Hindlimb muscle (tissue), 1 donor: ENCODE data around the gene PKHD1. TPM values are rescaled to one million over a fixed set of nuclear protein-coding genes. Genes with fewer than 3 reads are reported as not detected.

Experiments
- DNase-seq: peaks from one replicate; pipeline ENCODE4 v3.0.0-alpha.2; 2013
- polyA plus RNA-seq: library from polyadenylated mRNA; unstranded; fragments of 120-200 nt; gene quantifications from one replicate; pipeline ENCODE4 v1.2.1, GENCODE V29; 2013; ENCODE audit not compliant: insufficient read length

Gene PKHD1
- polyA plus RNA-seq, 1 donor = 9.5 TPM

DNA sequence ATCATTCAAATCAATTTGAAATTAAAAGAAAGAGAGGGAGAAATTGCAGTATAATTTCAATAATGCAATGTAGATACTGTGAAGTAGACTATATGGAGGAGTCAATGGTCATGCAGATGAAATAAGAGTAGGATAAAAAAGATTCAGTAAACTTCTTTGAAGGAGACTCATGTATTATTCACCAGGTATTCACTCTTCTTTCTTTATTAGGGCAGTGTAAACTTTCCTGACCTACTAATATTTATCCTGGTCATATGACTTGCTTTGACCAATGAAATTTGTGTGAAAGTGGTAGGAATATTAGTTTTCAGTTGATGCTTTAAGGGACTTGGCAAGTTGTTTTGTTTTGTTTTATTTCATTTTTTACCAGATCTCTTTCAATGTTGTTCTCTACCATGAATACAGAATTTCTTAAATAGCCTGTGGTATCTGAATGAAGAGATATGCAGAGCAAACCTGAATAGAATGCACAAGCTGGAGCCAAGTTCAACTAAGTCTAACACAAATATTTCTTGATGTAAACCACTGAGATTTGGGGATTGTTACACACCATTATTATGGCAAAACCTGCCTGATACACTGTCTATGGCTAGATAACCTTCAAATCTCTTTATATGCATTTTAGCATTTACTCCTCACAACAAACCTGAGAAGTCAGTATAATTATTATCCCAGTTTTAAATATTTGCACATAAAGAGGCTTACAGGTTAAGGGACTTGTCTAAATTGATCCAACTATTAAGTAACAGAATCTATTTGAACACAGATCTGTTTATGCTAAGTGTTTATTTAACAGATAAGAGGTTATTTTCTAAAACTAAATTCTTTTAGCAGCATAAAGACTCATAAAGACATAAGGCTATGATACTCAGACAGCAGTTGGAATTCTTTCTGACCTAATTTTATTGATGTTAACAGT, 311.2 kb downstream of the PKHD1 start:
- no peak for DNase-seq

DNA sequence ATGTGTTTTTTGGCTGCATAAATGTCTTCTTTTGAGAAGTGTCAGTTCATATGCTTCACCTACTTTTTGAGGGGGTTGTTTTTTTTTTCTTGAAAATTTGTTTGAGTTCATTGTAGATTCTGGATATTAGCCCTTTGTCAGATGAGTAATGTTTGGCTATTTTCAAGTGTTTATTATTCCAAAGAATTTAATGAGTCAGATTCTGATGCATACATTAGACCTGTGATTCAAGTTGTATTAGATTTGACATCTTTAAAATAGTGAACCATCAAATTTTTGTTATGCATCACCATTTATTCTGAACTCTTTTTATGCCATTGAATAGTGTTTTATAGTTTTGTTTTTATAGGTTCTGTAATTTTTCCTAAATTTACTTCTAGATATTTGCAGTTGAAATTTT, 319.3 kb downstream of the PKHD1 start:
- DNase-seq = no peak

DNA sequence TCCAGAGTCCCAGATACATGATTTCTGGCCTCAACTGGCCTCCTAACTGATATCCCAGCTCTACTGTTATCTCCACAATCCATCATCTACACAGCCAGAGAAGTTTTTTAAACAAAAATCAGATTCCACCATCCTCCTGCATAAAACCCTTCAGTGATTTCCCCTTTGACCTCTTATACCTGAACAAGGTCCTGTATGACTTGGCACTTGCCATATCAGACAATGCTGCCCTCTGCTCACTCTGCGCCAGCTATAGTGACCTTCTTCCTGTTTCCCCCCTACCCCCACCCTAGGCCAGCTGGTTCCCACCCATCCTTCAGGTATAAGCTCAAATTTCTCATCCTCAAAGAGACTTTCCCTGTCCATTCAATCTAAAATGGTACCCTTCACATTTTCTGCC, 322.2 kb downstream of the PKHD1 start:
- DNase-seq = no peak

DNA sequence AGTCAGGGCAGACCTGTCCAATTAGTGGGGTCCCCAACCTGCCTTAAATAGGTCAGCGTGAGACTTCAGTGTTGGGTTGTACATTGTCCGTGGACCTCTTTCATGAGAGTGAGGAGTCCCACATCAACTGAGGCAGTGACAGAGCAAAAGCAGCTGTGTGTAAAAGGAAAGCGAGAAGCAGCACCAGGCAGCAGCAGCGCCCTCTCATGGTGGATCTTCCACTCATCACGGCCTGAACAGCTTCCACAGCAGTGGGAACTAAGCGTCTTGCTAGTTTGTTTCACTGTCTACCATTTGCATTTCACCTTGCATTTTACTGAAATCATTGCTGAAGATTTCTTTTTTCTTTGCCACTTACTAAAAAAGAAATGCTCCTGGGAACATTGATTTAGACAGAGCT, 333.8 kb downstream of the PKHD1 start:
- DNase-seq = no peak

DNA sequence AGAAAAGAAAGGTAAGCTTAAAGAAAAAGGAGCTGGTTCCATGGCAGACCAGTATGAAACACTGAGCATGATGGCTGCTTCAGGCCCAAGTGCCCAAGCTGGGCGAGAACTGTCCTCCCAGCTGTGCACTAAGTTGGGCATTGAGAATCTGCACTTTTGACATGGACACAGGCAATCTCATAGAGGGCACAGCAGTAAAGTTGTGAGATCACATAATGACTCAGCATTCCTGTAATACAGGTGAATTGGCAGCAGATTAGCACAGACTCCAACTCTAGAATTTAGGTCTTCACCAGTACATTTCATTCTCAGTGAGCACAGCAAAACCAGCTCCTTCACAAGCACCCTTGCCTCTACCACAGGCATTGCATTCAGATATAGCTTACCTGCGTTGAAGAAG, 343.4 kb downstream of the PKHD1 start:
- no peak for DNase-seq

DNA sequence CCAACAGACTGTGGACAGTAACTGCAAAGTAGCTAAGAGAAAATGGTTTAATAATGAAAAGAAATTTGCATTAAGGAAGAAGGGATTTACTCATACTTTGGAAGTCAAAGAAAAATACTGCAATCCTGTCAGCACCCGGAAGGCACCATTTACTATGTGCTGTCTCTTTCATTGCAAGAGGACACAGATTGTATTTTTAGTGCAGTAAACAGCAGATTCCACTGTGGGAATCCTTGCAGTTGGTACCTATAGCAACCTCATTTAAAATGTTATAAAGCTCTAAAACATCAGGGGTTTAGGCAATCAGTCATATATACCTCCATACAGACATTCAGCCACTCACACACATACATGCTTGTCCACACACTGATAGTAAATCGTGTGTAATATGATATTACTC, 346.8 kb downstream of the PKHD1 start:
- no peak for DNase-seq

DNA sequence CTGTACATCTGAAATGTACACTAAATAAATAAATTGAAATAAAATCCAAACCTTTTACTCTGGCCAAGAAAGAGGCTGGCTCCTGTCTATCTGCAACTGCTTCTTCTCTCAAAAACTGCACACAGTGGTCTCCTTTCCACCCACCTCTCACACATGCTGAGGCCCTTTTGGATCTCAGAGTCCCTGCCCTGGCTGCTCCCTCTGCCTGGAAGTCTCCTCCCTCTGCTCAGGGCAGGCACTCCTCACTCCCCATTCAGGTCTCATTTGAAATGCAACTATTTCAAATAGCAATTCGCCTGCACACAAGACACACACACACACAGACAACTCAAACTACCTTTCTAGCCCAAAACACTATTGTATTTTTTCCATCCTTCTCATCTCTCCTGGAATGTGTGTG, 348.8 kb downstream of the PKHD1 start:
- DNase-seq = no peak

DNA sequence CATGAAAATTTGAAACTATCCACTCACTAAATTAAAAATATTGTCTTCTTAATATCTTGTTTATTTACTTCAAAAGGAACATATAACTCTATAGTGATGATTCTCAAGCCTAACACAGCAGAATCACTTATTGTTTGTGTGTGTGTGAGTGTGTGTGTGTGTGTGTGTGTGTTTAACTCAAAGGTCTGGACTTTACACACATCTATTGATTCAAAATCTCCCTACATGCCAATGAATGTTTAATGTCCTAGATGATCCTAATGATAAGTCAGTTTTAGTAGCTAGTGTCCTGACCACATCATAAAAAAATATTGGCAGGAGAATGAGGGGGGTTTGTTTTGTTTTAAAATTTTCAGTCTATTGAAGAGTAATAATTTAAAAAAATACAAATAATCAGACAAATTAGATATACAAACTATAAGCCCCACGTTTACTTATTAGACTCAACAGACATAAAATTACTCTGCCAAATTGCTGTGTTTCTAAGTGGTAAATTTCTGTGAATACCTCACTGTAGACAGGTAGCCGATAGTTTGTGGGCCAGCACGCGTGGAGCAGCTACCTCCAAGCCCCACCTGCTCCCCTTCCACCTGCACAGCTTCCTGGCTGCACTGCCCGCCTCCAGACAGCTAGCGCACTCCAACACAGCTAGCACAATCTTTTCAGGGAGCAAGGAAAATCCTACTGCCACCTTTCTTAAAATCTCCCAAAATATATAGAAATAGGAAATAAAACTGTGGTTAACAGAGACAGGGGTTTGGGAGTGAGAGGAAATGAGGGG, 349.6 kb downstream of the PKHD1 start:
- no peak for DNase-seq

DNA sequence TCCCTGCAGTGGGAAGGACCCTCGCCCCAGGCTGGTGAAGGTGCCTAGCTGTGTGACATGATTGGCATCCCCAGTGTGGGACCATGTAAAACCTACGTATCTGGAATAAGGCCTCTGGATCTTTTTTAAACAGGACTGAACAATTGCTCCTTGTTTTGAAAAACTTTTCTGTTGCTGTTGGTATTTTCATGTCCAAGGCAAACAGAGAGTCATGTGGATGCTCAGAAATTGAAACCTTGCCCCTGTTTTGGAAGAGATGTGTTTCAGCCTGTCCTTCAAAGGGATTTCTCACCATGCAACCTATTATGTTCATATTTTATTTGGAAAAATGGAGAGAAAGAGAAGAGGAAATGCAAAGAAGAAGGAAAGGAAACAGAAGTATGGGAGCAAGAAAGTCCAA, 362.3 kb downstream of the PKHD1 start:
- DNase-seq = no peak

DNA sequence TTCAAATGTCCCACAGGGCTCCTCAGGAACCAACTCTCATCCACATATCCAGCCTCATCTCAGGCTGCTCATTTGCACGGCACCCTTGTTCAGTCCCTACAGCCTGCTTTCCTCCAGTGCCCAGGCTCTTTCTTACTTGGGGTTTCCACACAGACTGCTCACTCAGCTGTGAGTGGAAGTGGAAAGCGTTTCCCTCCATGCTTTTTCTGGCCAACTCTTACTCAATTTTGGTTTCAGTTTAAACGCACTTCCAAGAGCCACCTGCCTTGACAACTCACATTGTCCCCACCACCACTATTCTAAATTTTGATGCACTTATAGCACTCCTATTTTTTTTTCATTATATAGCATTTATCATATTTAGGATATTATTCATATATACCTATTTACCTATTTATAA, 367.1 kb downstream of the PKHD1 start:
- no peak for DNase-seq

DNA sequence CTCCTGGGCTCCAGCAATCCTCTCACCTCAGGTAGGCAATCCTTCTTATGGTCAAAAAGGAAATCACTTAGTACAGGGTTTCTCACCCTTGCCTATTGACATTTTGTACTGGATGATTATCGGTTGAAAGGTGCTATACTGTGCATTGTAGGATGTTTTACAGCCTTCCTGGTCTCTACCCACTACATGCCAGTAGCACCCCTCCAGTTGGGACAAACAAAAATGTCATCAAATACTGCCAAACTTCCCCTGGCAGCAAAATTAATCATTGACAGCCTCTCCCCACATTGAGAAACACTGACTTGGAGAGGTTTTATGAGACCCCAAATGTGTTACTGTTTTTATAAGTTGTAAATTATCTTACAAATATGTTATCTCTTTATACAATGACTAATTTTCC, 368.1 kb downstream of the PKHD1 start:
- no peak for DNase-seq

DNA sequence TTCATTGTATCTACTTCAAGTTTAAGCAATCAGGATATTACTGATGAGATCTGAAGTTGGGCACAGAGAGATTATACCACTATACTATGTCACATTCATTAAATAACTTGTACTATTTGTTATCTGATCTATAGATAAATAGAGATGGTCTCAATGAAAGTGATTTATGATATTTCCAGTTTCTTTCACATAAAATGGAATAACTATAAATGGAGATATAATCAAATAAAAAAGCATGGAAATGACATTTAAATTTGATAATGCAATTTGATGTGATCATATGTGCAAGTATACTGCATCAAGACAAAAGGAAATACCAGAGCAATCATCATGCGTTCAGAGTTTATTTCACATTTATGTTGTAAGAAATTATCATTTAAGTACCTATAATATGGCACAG, 368.9 kb downstream of the PKHD1 start:
- no peak for DNase-seq

DNA sequence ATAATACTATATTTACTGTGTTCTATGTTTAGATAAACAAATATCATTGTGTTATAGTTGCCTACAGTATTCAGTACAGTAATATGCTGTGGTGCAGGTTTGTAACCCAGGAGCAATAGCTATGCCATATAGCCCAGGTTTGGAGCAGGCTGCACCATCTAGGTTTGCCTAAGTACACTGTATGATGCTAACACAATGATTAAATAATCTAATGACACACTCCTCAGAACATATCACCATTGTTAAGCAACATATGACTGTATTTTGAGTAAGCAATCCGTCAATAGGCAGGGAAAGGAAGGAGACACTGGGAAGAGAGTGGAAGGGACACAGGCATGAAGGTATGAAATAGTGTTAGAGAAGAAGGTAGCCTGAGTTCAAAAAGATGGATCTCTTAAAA, 369.9 kb downstream of the PKHD1 start:
- no peak for DNase-seq

DNA sequence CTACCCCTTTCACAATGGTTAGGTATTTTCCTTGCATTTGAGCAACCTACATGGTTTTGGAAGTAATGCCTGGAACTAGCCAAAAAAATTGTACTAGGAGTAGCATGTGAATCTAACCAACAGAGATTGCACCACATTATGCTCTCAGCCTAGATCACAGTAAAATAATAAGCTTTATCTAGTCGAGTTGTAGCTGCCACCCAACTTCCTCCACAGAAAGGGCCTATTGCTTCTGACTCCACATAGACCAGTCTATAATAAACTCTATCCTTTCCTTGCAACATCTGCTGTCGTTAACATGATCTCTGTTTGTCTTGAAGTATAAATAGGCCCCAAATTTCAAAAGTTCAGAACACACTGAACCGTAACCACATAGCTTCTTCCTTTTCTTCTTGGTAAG, 375.5 kb downstream of the PKHD1 start:
- no peak for DNase-seq

DNA sequence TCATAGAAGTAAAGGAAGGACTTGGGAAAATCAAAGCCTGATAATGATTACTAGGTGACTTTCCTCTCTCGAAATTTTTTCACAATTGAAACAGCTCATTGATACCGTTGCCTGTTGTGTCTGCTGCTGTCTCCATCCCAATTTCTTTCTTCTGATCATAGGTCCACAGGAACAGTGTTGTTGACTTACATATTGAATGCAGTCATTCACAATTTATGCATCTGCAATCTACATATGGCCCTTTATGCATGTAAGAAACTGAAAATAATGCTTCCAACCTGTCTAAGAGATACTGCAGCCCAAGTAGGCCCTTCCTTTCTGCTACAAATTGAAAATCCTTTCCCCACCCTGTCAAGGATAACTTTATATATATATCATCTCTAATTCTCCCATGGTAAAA, 381.3 kb downstream of the PKHD1 start:
- DNase-seq = no peak

DNA sequence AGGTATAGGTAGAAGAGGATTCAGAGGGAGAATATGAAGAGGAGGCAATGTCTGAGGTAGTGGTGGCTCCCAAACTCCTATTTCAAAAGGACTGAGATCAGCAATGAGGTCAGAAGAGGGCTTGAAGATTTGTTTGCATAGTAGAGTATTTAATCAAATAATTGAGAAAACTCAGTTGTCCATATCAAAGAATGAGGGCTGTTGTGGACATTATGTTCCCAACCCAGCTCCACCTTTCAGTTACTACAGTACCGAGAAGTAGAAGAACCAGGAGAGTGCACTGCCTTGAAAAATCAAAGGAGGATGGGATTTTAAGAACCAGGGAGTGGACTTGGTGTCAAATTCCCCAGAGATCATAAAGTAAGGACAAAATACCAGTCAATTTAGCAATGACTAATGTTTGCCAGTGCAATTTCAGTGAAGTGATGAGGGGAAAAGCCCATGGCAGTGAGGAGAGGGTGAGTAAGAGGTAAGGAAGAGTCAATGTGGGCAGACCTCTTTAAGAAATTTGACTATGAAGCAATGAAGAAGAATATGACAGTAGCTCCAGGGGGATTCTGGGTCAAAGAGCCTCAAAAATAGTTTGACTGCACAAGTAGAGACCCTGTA, 382.4 kb downstream of the PKHD1 start:
- no peak for DNase-seq

DNA sequence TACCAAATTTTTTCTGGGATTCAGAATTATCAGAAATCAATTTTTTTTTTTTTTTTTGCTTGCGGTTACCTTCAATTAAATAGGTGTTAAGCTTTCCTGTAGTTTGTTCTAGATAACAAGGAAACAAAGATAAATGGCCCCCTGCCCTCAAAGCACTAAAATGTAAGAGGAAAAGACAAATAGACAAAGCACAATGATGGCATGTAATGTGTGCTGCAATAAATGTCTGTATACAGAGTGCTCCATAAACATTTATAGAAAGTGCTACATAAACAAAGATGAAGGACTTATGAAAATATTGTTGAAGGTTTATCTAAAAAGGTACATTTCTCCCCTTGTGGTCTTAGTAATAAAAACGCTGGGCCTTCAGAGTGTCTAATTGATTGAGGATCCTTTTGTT, 384.6 kb downstream of the PKHD1 start:
- no peak for DNase-seq

DNA sequence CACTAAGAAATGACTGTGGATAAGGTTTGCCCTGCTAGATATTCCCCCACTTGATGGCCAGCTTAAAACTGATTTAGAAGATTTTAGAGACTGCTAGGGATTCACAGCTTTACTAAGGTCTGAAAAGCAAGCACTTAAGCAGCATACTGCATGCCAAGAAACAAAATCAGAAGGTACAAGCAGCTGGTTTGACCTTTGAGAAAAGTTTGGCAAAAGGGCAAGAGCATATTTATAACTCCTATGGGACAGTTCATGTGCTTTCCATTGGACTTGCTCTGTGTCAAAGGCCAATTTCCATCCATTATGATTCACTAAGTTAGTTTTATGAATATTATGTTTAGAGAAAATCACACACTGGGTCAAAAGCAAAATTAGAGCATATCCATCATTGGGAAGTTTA, 402.8 kb downstream of the PKHD1 start:
- DNase-seq = no peak

DNA sequence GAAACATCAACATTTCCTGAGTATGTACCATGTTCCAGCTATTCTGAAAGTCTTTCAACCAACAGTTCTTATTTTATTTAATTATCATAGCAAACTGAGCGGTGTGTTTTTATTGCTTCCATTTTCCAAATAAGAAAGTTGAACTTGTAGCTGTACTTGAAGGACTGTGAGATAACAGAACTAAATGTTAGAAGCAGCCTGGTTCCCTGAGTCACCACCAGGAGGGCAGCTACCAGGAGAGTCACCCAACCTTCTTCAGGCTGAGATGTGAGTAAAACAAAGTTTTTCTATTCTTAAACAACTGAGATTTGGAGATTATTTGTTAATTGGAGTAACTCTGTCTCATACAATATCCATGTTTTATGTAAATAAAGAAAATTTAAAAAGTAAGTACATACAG, 403.4 kb downstream of the PKHD1 start:
- DNase-seq = no peak

DNA sequence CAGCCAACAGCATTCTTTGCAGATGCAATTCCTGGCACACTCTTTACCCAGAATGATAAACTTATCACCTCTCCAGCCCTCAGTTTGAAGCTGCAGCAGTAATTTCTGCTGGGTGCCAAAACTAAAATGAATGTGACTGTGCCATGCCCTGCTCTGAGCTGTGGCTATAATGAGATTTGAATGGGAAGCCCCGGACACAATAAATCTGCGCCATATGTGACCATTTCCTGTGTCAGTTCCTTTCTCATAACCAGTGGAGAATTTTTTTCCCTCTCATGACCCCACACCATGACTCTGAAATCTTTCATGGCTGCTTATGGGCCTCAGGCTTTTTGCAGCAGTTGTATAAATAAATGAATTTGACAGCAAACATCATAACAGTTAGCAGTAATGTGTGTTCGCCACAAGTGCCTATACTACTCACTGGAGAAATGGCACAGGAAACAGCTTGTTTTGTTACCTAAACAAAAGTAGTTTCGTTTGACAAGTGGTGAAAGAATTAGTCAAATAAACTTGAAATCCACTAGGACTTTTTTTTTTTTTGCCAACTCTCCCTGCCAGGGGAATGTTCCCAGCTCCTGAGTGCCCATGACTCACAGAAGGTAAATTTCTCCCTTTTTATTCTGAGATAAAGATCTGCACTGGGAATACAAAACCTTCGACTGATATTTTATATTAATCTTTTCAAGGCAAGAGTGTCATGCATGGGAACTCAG, 408.4 kb downstream of the PKHD1 start:
- DNase-seq = peak; percentile 2

DNA sequence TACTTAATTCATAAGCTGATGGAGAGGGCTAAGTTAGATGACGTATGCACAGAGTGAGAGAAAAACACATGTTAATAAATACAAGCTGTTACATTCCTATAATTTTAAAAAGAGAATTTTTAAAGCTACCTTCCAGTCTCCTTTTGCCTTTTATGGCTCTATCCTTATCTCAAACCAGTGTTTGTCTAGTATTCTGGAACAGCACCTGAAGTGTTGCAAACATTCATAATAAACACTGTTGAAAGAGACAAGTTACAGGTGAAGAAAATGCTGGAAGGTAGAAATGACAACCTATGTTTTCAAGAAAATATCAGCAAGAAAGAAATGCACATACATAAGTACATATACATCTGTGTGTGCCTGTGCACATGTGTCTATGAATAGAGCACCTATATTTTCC, 409.1 kb downstream of the PKHD1 start:
- no peak for DNase-seq

DNA sequence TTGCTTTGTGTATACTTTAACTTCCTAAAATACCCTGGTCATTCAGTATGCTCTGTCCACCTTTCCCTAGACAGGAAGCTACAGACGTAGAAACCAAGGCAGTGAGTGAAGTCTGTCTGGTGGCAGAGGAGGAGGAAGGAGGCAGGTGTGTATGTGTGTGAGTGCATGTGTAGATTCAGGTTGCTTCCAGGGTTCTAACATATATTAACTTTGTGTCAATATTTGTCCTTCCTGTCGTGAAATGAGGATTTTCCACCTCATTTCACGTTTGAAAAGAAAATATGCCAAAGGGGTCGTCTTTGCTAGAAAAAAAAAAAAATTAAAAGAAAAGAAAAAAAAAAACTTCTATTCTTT, 411.5 kb downstream of the PKHD1 start:
- DNase-seq = no peak
